Effector memory CD8-positive, alpha-beta T cell (primary cell): ENCODE measurements around the gene PKD2.
"Not testable (repeated sequence)": the region's sequence is repeated elsewhere in the genome, so short reads cannot be mapped to it uniquely, and the experiment has no call there.

Source experiments
- ATAC-seq: fragments of 150-1000 bp; cut with Tn5 transposase; replicated peaks from 2 replicates; pipeline ENCODE4 v1.10.0; 2021; ENCODE audit warnings: mild to moderate bottlenecking, moderate library complexity
- DNase-seq, 3 experiments: peaks; one replicate each; pipeline ENCODE4 v3.0.0; 2021
- H3K27ac Mint-ChIP-seq, 2 donors: one replicate each; pipeline ENCODE4 v1.8.0; 2022; ENCODE audit warnings: mild to moderate bottlenecking in 2 of 2, mixed read lengths in 2 of 2, moderate library complexity in 2 of 2
- H3K27me3 Mint-ChIP-seq, 2 donors: one replicate each; pipeline ENCODE4 v1.8.0; 2022; ENCODE audit warnings: mixed read lengths in 2 of 2
- H3K36me3 Mint-ChIP-seq: one replicate; pipeline ENCODE4 v1.8.0; 2022; ENCODE audit warnings: mild to moderate bottlenecking, moderate library complexity, mixed read lengths; ENCODE audit not compliant: insufficient read depth
- H3K4me1 Mint-ChIP-seq, 2 donors: one replicate each; pipeline ENCODE4 v1.8.0; 2022; ENCODE audit warnings: low read depth in 2 of 2, mixed read lengths in 2 of 2
- H3K4me3 Mint-ChIP-seq, 2 donors: one replicate each; pipeline ENCODE4 v1.8.0; 2022; ENCODE audit warnings: mild to moderate bottlenecking in 2 of 2, mixed read lengths in 2 of 2, moderate library complexity in 2 of 2
- H3K9me3 Mint-ChIP-seq, 2 donors: one replicate each; pipeline ENCODE4 v1.8.0; 2022; ENCODE audit warnings: mixed read lengths in 2 of 2

The PKD2 gene

GRCh38 chr4:88107406-88108107, 100.1 kb downstream of the PKD2 start:
- H3K4me3 Mint-ChIP-seq = no peak overlapping the region
- no peaks in the 10 kb centered on the region for H3K9me3 Mint-ChIP-seq
- peaks cover 0 to 6% of the 10 kb centered on the region in 2 donors for H3K27me3 Mint-ChIP-seq
- H3K27ac Mint-ChIP-seq = no peak overlapping the region
- DNase-seq (no peak), ATAC-seq (no peak)
- no peaks in the 10 kb centered on the region for H3K4me1 Mint-ChIP-seq
- H3K36me3 Mint-ChIP-seq = peaks cover 2% of the 10 kb centered on the region

GRCh38 chr4:88108108-88108465, 100.7 kb downstream of the PKD2 start:
- DNase-seq = not testable (repeated sequence)

GRCh38 chr4:88108747-88109122, 101.3 kb downstream of the PKD2 start:
- peaks cover 0 to 3% of the 10 kb centered on the region in 2 donors for H3K27me3 Mint-ChIP-seq
- peaks cover 4% of the 10 kb centered on the region for H3K36me3 Mint-ChIP-seq
- H3K4me1 Mint-ChIP-seq = no peaks in the 10 kb centered on the region
- DNase-seq (no peak), ATAC-seq (no peak)
- no peak overlapping the region for H3K27ac Mint-ChIP-seq
- H3K9me3 Mint-ChIP-seq = no peaks in the 10 kb centered on the region
- no peak overlapping the region for H3K4me3 Mint-ChIP-seq

More at GRCh38 chr4:88108108-88108465, 100.7 kb downstream of the PKD2 start:
- H3K27ac Mint-ChIP-seq, H3K4me1 Mint-ChIP-seq, H3K27me3 Mint-ChIP-seq, H3K36me3 Mint-ChIP-seq, H3K9me3 Mint-ChIP-seq, H3K4me3 Mint-ChIP-seq, ATAC-seq: not testable (repeated sequence)

GRCh38 chr4:88109123-88109881, 101.9 kb downstream of the PKD2 start:
- Mint-ChIP-seq H3K4me3 (no peak overlapping the region), H3K27ac (no peak overlapping the region), H3K4me1 (no peaks in the 10 kb centered on the region), H3K9me3 (no peaks in the 10 kb centered on the region), H3K36me3 (peaks cover 4% of the 10 kb centered on the region), H3K27me3 (no peaks in the 10 kb centered on the region)
- ATAC-seq (no peak), DNase-seq (no peak)

GRCh38 chr4:88110826-88111225, 103.4 kb downstream of the PKD2 start:
- no peaks in the 10 kb centered on the region for H3K27me3 Mint-ChIP-seq
- peaks cover 4% of the 10 kb centered on the region for H3K36me3 Mint-ChIP-seq
- DNase-seq = no peak
- H3K9me3 Mint-ChIP-seq = no peaks in the 10 kb centered on the region
- ATAC-seq = no peak
- no peak overlapping the region for H3K4me3 Mint-ChIP-seq
- H3K27ac Mint-ChIP-seq = no peak overlapping the region
- H3K4me1 Mint-ChIP-seq = no peaks in the 10 kb centered on the region

- DNase-seq (no peak), ATAC-seq (no peak)
- H3K36me3 Mint-ChIP-seq = peaks cover 4% of the 10 kb centered on the region
- no peak overlapping the region for H3K27ac Mint-ChIP-seq
- no peaks in the 10 kb centered on the region for H3K9me3 Mint-ChIP-seq
- H3K4me1 Mint-ChIP-seq = no peaks in the 10 kb centered on the region
- H3K4me3 Mint-ChIP-seq = no peak overlapping the region
- H3K27me3 Mint-ChIP-seq = no peaks in the 10 kb centered on the region
Observed at GRCh38 chr4:88112856-88113255, 105.4 kb downstream of the PKD2 start.

GRCh38 chr4:88115587-88115986, 108.2 kb downstream of the PKD2 start:
- H3K9me3 Mint-ChIP-seq = peaks cover 6 to 16% of the 10 kb centered on the region in 2 donors
- no peak overlapping the region for H3K27ac Mint-ChIP-seq
- no peak overlapping the region for H3K4me3 Mint-ChIP-seq
- no peak for DNase-seq
- peaks cover 4% of the 10 kb centered on the region for H3K36me3 Mint-ChIP-seq
- no peaks in the 10 kb centered on the region for H3K27me3 Mint-ChIP-seq
- ATAC-seq = no peak
- H3K4me1 Mint-ChIP-seq = no peaks in the 10 kb centered on the region

GRCh38 chr4:88119943-88120342, 112.5 kb downstream of the PKD2 start:
- peaks cover 3% of the 10 kb centered on the region for H3K36me3 Mint-ChIP-seq
- H3K4me1 Mint-ChIP-seq = no peaks in the 10 kb centered on the region
- no peak overlapping the region for H3K4me3 Mint-ChIP-seq
- no peak overlapping the region for H3K27ac Mint-ChIP-seq
- DNase-seq = no peak
- peaks cover 7 to 9% of the 10 kb centered on the region in 2 donors for H3K27me3 Mint-ChIP-seq
- peaks cover 9 to 24% of the 10 kb centered on the region in 2 donors for H3K9me3 Mint-ChIP-seq
- ATAC-seq = no peak

GRCh38 chr4:88122260-88122659, 114.8 kb downstream of the PKD2 start:
- not testable (repeated sequence) for ATAC-seq, H3K27ac Mint-ChIP-seq, H3K4me3 Mint-ChIP-seq, H3K4me1 Mint-ChIP-seq, H3K36me3 Mint-ChIP-seq, DNase-seq
- Mint-ChIP-seq H3K9me3 (peaks cover 9 to 24% of the 10 kb centered on the region in 2 donors), H3K27me3 (peaks cover 9 to 15% of the 10 kb centered on the region in 2 donors)
